Activated T-helper 2 cell treated with anti-CD3 and anti-CD28 coated beads, Interferon-gamma antibody, Interleukin-2, Interleukin-4, amounts not matched to agents 10 μg/mL and 5 μg/mL and 100 μg/mL, durations not matched to agents 14 hours and 24 hours and 36 hours (primary cell): ENCODE data around the gene LRRFIP1. TPM values are rescaled to one million over a fixed set of nuclear protein-coding genes. Genes with fewer than 3 reads are reported as not detected.

Experiments
- DNase-seq: peaks from one replicate; pipeline ENCODE4 v3.0.0; 2021; ENCODE audit warnings: low spot score
- H3K27ac Mint-ChIP-seq: one replicate; pipeline ENCODE4 v1.8.0; 2021; ENCODE audit warnings: mixed read lengths
- H3K27me3 Mint-ChIP-seq: one replicate; pipeline ENCODE4 v1.8.0; 2021; ENCODE audit warnings: low read depth, mixed read lengths
- H3K36me3 Mint-ChIP-seq: one replicate; pipeline ENCODE4 v1.8.0; 2021; ENCODE audit warnings: low read depth, mixed read lengths
- H3K4me1 Mint-ChIP-seq: one replicate; pipeline ENCODE4 v1.8.0; 2021; ENCODE audit warnings: low read depth, mixed read lengths
- H3K4me3 Mint-ChIP-seq: one replicate; pipeline ENCODE4 v1.8.0; 2021; ENCODE audit warnings: low read depth, mild to moderate bottlenecking, moderate library complexity, mixed read lengths
- H3K9me3 Mint-ChIP-seq: one replicate; pipeline ENCODE4 v1.8.0; 2021; ENCODE audit warnings: mixed read lengths
- intact Hi-C: fragments of 100-400 bp; cut with micrococcal nuclease; formaldehyde crosslinking; loops from one replicate; pipeline ENCODE4 v1.15.1; 2023
- total RNA-seq: library from RNA; stranded (reverse); gene quantifications from 2 replicates; pipeline ENCODE4 v1.2.3, GENCODE V29; 2022

LRRFIP1 gene
- total RNA-seq, 1 donor from 2014 or later, result 256 TPM

DNA sequence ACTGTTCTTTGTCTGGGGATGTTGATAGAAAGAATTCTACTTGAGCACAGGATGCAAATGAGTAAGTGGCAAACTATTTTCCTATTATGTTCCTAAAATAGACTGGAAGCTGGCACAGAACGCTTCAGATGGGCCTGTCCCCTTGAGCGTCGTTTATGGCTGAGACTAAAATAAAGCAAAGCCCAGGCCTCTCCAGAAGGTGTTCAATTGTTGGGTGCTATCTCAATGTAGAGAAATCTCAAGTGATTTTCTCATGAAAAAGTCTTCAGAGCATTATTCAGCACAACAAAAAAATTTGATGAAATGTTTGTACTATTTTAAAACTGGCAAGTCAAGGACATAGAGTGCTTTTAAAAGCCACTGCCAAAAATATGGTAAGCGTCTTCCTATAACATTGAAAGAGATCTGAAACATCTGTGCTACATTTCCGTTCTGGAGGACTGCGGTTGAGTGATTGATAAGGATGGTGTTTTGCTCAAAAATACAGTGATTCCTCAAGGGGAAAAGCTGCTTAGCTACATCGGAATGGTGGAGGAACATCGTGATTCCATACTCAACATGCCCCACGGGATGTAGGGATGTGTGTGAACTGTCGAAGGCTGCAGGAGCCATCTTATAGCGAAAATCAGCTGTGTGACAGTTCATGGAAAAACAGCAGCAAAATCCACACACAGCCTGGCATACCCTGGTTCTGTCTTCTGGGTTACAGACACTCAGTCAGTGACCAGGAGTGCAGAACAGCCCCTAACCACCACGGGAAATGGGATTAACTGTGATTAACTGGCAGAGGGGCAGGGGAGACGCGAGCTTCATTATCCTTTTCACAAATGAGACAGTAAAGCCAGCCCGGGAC is 10.4 kb upstream of the LRRFIP1 start:
- Mint-ChIP-seq H3K4me1 (peaks cover 25% of the 10 kb centered on the region), H3K36me3 (no peaks in the 10 kb centered on the region), H3K4me3 (no peak overlapping the region), H3K27me3 (peaks cover 21% of the 10 kb centered on the region), H3K27ac (no peak overlapping the region), H3K9me3 (no peaks in the 10 kb centered on the region)
- intact Hi-C loops, result no loop called here
- no peak for DNase-seq

DNA sequence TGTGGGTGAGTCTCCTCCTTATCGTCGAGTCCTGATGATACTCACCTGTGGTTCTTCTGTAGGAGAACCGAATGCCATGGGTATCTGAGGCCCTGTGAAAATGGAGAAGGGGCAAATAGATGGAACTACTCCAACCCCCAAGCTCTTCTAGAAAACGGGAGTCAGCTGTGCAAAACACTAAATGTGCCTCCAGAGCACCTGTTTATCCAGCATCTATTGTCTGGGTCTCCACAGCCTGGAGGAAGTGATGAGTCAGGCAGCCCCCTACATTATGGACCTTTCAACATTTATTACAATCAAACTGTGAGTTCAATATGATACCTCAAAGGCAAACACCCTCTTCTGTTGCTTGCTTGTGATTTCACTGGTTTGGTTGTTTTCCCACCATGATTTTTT is 9.8 kb upstream of the LRRFIP1 start:
- H3K27me3 Mint-ChIP-seq, result peaks cover 22% of the 10 kb centered on the region
- no peak overlapping the region for H3K4me3 Mint-ChIP-seq
- intact Hi-C loops, result no loop called here
- H3K27ac Mint-ChIP-seq, result no peak overlapping the region
- no peaks in the 10 kb centered on the region for H3K9me3 Mint-ChIP-seq
- no peak for DNase-seq
- peaks cover 25% of the 10 kb centered on the region for H3K4me1 Mint-ChIP-seq
- H3K36me3 Mint-ChIP-seq, result no peaks in the 10 kb centered on the region

DNA sequence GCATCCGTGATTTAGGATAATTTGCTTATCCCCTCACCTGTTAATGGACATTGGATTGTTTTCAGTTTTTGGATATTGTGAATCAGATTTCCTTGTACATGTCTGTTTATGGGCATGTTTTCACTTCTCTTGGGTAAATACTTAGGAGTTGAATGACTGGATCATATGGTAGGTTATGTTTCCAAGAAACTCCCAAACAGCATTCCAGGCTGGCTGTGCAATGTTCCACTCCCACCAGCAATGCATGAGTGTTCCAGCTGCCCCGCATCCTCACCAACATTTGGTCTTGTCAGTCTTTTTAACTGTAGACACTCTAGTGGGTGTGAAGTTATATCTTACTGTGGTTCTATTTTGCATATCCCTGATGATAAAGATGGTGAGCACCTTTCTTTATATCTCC is 8.9 kb upstream of the LRRFIP1 start:
- DNase-seq, result no peak
- Mint-ChIP-seq H3K36me3 (no peaks in the 10 kb centered on the region), H3K4me1 (peaks cover 25% of the 10 kb centered on the region), H3K4me3 (no peak overlapping the region), H3K9me3 (no peaks in the 10 kb centered on the region), H3K27me3 (peaks cover 25% of the 10 kb centered on the region), H3K27ac (no peak overlapping the region)
- intact Hi-C loops, result no loop called here

DNA sequence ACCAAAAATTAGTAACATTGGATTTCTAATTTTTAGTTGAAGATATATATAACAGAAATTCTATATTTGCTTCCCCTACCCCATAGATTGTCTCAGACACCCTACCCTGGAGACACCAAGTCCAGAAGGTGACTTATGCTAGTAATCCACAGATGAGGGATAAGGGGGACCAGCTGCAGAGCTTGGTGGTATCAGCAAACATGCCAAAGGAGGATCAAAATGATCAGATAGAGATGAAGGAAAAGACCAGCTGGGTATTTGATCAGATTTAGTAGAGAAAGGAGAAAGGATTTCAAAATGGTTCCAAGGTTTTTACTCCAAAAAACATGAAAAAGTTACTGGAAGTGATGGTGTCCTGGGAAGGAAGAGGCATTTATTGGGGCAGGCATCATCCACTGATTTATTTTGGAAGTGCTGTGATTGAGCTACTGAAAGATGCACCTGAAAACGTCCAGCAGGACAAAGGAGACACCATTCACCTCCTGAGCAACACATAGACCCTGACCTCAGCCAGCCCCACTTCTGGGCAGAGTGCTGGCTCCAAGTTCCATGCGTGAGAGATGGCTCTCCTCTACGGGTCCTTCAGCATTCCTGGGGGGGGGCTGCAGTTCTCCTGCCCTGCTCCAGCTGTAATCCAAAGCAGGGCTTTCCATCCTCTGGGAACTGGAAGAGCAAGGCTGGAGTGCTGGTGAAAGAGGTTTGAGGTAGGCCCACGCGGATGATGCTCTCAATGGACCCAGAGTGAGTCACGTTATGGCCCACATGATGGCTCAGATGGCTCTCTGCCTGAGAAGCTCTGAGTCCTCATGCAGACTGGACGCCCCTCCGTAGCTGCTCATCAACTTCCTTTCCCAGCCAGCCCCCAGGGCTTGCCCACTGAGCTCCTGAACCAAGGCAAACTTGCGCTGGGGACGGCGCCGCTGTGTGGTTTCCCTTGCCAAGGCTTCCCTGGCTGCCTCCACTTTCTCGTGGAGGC is 3.7 kb upstream of the LRRFIP1 start:
- H3K4me3 Mint-ChIP-seq, result no peak overlapping the region
- H3K27ac Mint-ChIP-seq, result no peak overlapping the region
- peaks cover 3% of the 10 kb centered on the region for H3K4me1 Mint-ChIP-seq
- H3K36me3 Mint-ChIP-seq, result no peaks in the 10 kb centered on the region
- intact Hi-C loops, result no loop called here
- no peak for DNase-seq
- peaks cover 51% of the 10 kb centered on the region for H3K27me3 Mint-ChIP-seq
- H3K9me3 Mint-ChIP-seq, result no peaks in the 10 kb centered on the region

DNA sequence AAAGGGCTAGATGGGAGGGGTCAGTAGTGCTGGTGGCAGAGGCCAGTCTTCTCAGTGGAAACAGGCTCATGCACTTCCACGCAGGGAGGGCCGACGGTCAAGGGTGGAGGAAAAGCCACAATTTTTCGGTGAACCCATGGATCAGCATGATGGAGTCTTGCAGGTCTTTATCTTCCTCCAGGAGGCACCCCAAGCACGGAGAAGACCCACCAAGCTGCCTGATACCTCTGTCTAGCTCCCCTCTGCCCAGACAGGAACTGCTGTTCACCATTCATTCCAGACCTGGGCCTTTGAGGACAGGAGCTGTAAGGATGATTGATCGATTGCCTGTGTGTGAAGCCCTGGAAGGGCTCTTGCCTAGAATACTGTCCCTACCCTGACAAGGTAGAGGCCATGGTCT is 2.8 kb upstream of the LRRFIP1 start:
- H3K4me3 Mint-ChIP-seq, result no peak overlapping the region
- no peak for DNase-seq
- H3K36me3 Mint-ChIP-seq, result no peaks in the 10 kb centered on the region
- no peaks in the 10 kb centered on the region for H3K9me3 Mint-ChIP-seq
- intact Hi-C loops, result no loop called here
- H3K4me1 Mint-ChIP-seq, result peaks cover 3% of the 10 kb centered on the region
- no peak overlapping the region for H3K27ac Mint-ChIP-seq
- peaks cover 55% of the 10 kb centered on the region for H3K27me3 Mint-ChIP-seq

DNA sequence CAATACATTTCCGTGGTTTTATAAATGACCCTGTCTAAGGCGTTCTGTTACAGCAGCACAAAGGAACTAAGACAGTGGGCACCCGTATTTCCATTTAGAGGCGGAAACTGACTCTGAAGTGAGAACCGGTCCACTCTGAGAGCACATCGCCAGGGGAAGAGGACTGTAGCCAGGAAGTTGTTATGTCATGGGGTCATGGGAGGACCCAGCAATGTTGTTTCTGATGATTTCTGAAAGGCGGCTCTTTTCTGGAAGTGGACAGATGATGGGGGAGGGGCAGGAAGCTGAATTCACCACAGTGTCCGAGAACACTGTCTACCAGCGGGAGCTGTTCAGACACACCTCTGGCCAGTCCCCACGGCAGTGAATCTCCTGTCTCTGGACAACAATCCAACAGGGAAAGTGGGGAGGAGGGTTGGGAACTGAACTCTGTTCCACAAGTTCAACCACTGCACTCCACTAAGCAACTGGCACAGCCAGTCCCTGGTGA is 2.1 kb upstream of the LRRFIP1 start:
- no peaks in the 10 kb centered on the region for H3K36me3 Mint-ChIP-seq
- no peaks in the 10 kb centered on the region for H3K9me3 Mint-ChIP-seq
- intact Hi-C loops, result no loop called here
- peaks cover 62% of the 10 kb centered on the region for H3K27me3 Mint-ChIP-seq
- no peak overlapping the region for H3K27ac Mint-ChIP-seq
- H3K4me1 Mint-ChIP-seq, result peaks cover 3% of the 10 kb centered on the region
- H3K4me3 Mint-ChIP-seq, result no peak overlapping the region
- DNase-seq, result no peak

DNA sequence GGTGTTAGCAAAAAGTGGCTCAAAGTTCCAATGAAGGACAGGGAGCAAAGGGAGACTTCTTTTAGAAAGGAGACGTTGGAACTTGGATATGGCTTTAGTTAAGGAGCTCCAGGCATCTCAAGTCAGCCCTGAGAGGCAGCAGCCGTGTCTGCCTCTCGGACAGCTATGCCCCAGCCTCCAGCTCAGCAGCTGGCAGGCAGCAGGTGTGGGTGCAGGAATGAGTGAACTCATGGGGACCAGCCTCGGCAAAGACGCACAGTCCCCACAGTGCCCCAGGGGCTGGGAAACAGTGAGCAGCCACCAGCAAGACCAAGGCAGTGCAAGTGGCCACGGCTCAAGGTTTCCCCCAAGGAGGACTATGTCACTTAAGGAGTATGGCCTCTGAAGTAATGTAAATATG is 1.6 kb upstream of the LRRFIP1 start:
- Mint-ChIP-seq H3K4me1 (peaks cover 3% of the 10 kb centered on the region), H3K27ac (no peak overlapping the region), H3K4me3 (no peak overlapping the region), H3K9me3 (no peaks in the 10 kb centered on the region), H3K36me3 (no peaks in the 10 kb centered on the region), H3K27me3 (peaks cover 61% of the 10 kb centered on the region)
- no peak for DNase-seq
- intact Hi-C loops, result no loop called here

DNA sequence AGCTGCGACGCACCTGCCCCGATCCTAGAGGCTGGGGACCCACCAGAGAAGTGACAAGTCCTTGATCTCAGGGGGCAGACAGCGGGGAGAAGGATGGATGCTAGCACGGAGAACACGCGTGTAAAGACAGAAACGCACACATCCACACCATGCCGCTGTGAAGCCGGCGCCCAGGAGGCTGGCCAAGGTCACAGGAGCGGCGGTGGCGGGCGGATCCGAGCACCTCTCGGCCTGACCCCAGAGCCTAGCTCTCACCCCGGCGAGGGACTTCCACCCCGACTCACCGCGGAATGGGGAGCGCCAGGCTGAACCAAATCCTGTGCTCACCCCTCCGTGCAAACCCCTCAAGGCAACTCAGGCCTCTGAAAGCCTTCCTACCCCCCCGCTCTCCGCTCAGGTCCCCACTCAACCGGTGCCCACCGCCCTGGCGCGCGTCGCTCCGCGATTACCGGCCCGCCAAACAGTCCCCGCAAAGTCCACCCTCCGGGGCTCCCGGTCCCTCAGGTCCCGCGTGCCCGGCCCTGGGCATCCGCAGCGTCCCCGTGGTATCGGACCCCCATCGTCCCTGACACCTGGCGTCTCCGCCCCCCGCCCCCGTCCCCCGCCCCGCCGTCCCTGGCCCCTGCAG is 460 bp upstream of the LRRFIP1 start:
- intact Hi-C loops, result no loop called here
- Mint-ChIP-seq H3K9me3 (no peaks in the 10 kb centered on the region), H3K36me3 (no peaks in the 10 kb centered on the region), H3K27ac (no peak overlapping the region), H3K4me1 (peaks cover 3% of the 10 kb centered on the region), H3K27me3 (peaks cover 58% of the 10 kb centered on the region), H3K4me3 (peak overlapping the region; percentile 67)
- DNase-seq, result no peak

DNA sequence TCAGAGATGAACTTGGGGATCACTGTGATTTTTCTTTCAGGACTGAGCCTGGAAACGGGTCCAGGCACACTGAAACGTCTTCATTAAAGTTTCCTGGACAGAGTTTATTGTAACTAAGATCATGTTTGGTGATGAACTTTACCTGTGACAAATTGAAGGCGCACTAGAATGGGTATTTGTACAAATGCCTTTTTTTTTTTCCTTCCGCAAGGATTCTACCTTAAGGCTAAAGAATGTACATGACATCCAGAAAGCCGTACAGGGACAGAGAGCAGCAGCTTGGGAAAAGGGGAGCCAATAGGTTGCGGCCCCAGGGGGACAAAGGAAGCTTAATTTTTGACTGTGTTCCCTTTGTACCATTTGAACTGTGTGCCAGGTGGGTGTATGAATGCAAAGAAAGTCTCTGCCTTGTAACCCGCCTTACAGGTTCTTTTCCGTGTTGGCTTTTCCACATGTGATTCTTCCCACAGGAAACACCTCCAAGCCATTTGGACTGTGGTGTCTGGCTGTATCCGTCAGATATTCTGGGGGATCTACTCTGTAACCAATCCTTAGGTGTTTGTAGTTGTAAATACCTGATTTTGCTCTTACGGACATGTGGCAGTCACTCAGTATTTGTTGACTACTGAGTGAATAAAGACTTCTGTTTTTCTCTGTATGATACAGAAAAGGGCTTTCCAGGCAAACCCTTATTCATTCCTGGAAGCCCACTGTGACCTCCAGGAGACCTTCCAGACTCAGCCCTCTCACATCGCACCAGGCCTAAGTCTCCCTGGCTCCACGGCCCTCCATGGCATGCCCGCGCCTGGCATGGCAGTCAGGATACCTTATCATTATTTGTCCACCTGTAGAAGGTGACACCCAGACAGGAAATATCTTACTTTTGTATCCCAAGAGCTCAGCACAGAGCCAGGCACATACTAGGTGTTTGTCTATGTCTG is 1.1 kb downstream of the LRRFIP1 start:
- peak overlapping the region; percentile 70 for H3K4me3 Mint-ChIP-seq
- H3K36me3 Mint-ChIP-seq, result no peaks in the 10 kb centered on the region
- H3K9me3 Mint-ChIP-seq, result no peaks in the 10 kb centered on the region
- H3K27ac Mint-ChIP-seq, result no peak overlapping the region
- peaks cover 52% of the 10 kb centered on the region for H3K27me3 Mint-ChIP-seq
- DNase-seq, result no peak
- intact Hi-C loops, result loop anchor here (2.0 kb wide), 1 partner anchor 44 kb away; no protein-coding TSS in a partner anchor
- H3K4me1 Mint-ChIP-seq, result peaks cover 3% of the 10 kb centered on the region

DNA sequence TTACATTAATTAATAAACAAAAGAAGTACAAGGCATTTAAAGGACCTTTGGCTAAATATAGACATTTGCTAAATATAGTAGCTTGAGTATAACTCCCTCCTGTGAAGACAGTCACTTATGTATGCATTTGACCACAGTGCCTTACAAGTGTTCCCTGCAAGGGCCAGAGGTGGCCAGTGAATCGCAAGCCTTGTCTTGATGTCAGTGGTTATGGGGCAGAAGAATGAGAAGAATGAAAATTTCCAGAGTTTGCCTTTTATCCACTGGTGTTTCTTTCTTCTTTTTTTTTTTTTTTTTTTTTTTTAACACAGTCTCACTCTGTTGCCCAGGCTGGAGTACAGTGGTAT is 1.8 kb downstream of the LRRFIP1 start:
- no peak for DNase-seq
- Mint-ChIP-seq H3K4me3 (no peak overlapping the region), H3K9me3 (no peaks in the 10 kb centered on the region), H3K36me3 (no peaks in the 10 kb centered on the region), H3K27ac (no peak overlapping the region), H3K27me3 (peaks cover 52% of the 10 kb centered on the region), H3K4me1 (peaks cover 3% of the 10 kb centered on the region)
- intact Hi-C loops, result loop anchor here (2.0 kb wide), 1 partner anchor 44 kb away; no protein-coding TSS in a partner anchor

DNA sequence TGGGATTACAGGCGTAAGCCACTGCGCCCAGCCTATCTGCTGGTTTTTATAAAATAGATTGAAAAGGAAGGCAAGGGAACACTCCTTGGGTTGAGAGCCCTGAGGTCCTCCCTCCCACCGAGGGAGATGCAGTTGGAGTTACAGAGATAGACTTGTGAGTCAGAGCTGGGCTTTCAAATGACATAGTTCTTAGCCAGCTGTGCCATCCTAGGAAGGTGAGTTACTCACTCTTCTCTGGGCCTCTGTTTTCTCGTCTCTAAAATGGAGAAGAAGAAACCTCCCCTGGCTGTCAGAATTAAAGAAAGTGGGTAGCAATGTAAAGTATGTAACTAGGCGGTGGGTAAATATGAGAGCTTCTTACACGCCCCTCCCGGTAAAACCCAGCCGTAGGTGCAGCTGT is 2.4 kb downstream of the LRRFIP1 start:
- Mint-ChIP-seq H3K4me3 (no peak overlapping the region), H3K27ac (no peak overlapping the region), H3K36me3 (no peaks in the 10 kb centered on the region), H3K9me3 (peaks cover 4% of the 10 kb centered on the region), H3K27me3 (peaks cover 50% of the 10 kb centered on the region), H3K4me1 (peaks cover 3% of the 10 kb centered on the region)
- intact Hi-C loops, result loop anchor here (2.0 kb wide), 1 partner anchor 43 kb away; no protein-coding TSS in a partner anchor
- DNase-seq, result no peak
